Activated T-cell treated with anti-CD3 and anti-CD28 coated beads, Interleukin-2, amount 50 U/mL, for 72 hours (primary cell): Measurements from ENCODE around the gene NRG3. TPM values are rescaled to one million over a fixed set of nuclear protein-coding genes. Genes with fewer than 3 reads are reported as not detected.

ENCODE experiments used
- ATAC-seq, 2 donors: fragments of 150-1000 bp; cut with Tn5 transposase; replicated peaks in 1 of 2; 2 replicates each; pipeline ENCODE4 v1.10.0; 2021; ENCODE audit warnings: moderate library complexity in 2 of 2, mild to moderate bottlenecking in 1 of 2
- DNase-seq, 2 donors: peaks; one replicate each; pipeline ENCODE4 v3.0.0; 2021 to 2022; ENCODE audit warnings: mixed read lengths in 1 of 2
- H3K27ac Mint-ChIP-seq: one replicate; pipeline ENCODE4 v1.8.0; 2022; ENCODE audit warnings: mild to moderate bottlenecking, moderate library complexity, mixed read lengths
- H3K27me3 Mint-ChIP-seq: one replicate; pipeline ENCODE4 v1.8.0; 2022; ENCODE audit warnings: low read depth, mixed read lengths
- H3K36me3 Mint-ChIP-seq, 2 donors: one replicate each; pipeline ENCODE4 v1.8.0; 2022; ENCODE audit warnings: mixed read lengths in 2 of 2, mild to moderate bottlenecking in 1 of 2; ENCODE audit not compliant: insufficient read depth in 2 of 2
- H3K4me1 Mint-ChIP-seq: one replicate; pipeline ENCODE4 v1.8.0; 2022; ENCODE audit warnings: low read depth, mixed read lengths
- H3K4me3 Mint-ChIP-seq, 2 donors: one replicate each; pipeline ENCODE4 v1.8.0; 2022; ENCODE audit warnings: mild to moderate bottlenecking in 2 of 2, mixed read lengths in 2 of 2, moderate library complexity in 2 of 2
- H3K9me3 Mint-ChIP-seq, 2 donors: one replicate each; pipeline ENCODE4 v1.8.0; 2022; ENCODE audit warnings: mixed read lengths in 2 of 2
- total RNA-seq, 2 donors: library from RNA; stranded (reverse); gene quantifications; one replicate each; pipeline ENCODE4 v1.2.3, GENCODE V29; 2022

NRG3 gene
- total RNA-seq, 2 donors from 2014 or later: not detected

- H3K27me3 Mint-ChIP-seq: no peaks in the 10 kb centered on the region
- no peak overlapping the region for H3K27ac Mint-ChIP-seq
- no peaks in the 10 kb centered on the region for H3K4me1 Mint-ChIP-seq
- ATAC-seq (no peak), DNase-seq (no peak)
- H3K36me3 Mint-ChIP-seq: no peaks in the 10 kb centered on the region
- no peak overlapping the region for H3K4me3 Mint-ChIP-seq
- peaks cover 0 to 2% of the 10 kb centered on the region in 2 donors for H3K9me3 Mint-ChIP-seq
Observed at GRCh38 chr10:81898518-81898917, 23.5 kb downstream of the NRG3 start.

GRCh38 chr10:81900989-81901388, 26.0 kb downstream of the NRG3 start:
- Mint-ChIP-seq H3K4me3 (no peak overlapping the region), H3K36me3 (no peaks in the 10 kb centered on the region), H3K4me1 (no peaks in the 10 kb centered on the region), H3K9me3 (peaks cover 0 to 3% of the 10 kb centered on the region in 2 donors), H3K27ac (no peak overlapping the region), H3K27me3 (no peaks in the 10 kb centered on the region)
- ATAC-seq (no peak), DNase-seq (no peak)

- DNase-seq (no peak), ATAC-seq (no peak)
- Mint-ChIP-seq H3K27ac (no peak overlapping the region), H3K36me3 (no peaks in the 10 kb centered on the region), H3K27me3 (no peaks in the 10 kb centered on the region), H3K4me3 (no peak overlapping the region), H3K4me1 (no peaks in the 10 kb centered on the region), H3K9me3 (peaks cover 3 to 6% of the 10 kb centered on the region in 2 donors)
Observed at GRCh38 chr10:81903472-81903871, 28.5 kb downstream of the NRG3 start.

- H3K4me3 Mint-ChIP-seq: no peak overlapping the region
Observed at GRCh38 chr10:81905161-81905560, 30.2 kb downstream of the NRG3 start.

GRCh38 chr10:81909453-81909852, 34.5 kb downstream of the NRG3 start:
- no peak for DNase-seq
- Mint-ChIP-seq H3K36me3 (no peaks in the 10 kb centered on the region), H3K27ac (no peak overlapping the region), H3K4me3 (no peak overlapping the region), H3K27me3 (no peaks in the 10 kb centered on the region), H3K4me1 (no peaks in the 10 kb centered on the region), H3K9me3 (peaks cover 4 to 10% of the 10 kb centered on the region in 2 donors)
- no peak for ATAC-seq

More at GRCh38 chr10:81905161-81905560, 30.2 kb downstream of the NRG3 start:
- no peak for DNase-seq
- ATAC-seq: no peak
- Mint-ChIP-seq H3K27me3 (no peaks in the 10 kb centered on the region), H3K9me3 (peaks cover 3 to 6% of the 10 kb centered on the region in 2 donors), H3K36me3 (no peaks in the 10 kb centered on the region), H3K4me1 (no peaks in the 10 kb centered on the region), H3K27ac (no peak overlapping the region)

- DNase-seq (no peak), ATAC-seq (no peak)
- Mint-ChIP-seq H3K27ac (no peak overlapping the region), H3K27me3 (no peaks in the 10 kb centered on the region), H3K36me3 (no peaks in the 10 kb centered on the region), H3K4me1 (no peaks in the 10 kb centered on the region), H3K4me3 (no peak overlapping the region), H3K9me3 (peaks cover 5 to 8% of the 10 kb centered on the region in 2 donors)
Observed at GRCh38 chr10:81911328-81911727, 36.3 kb downstream of the NRG3 start.

DNA sequence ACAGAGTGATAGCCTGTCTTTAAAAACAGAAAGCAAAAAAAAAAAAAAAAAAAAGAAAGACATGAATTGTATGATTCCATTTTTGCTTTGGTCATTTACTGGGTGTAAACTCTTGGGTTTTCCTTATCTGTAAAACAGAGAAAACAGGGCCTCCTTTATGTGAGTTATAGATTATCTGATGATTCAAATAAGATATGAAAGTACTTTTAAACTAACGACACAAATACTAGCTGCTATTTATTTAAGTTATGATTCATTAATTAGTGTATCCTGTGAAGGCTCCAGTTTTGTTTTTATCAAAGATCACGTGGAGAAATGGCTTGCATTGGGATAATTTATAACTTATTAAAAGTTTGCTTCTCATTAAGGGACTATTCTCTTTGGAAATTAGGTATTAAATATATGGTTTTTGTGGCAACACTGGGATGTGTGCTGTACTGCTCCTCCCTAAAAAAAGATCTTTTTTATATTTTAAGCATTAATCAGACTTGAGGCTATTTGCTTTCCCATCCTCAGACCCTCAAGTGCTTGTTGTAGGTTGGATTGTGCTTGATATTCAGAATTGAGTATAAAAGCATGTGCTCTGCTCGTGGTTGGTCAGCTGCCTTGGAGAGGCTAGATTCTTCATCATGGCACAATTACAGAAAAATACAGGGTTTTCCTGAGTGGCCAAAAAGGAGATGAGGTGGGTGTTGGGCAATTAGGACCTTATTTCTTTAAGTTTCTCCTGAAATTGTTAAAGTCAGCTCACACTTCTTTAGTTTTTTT, 39.9 kb downstream of the NRG3 start:
- ATAC-seq (no peak), DNase-seq (no peak)
- peaks cover 4 to 5% of the 10 kb centered on the region in 2 donors for H3K9me3 Mint-ChIP-seq
- no peaks in the 10 kb centered on the region for H3K4me1 Mint-ChIP-seq
- H3K36me3 Mint-ChIP-seq: no peaks in the 10 kb centered on the region
- no peaks in the 10 kb centered on the region for H3K27me3 Mint-ChIP-seq
- no peak overlapping the region for H3K27ac Mint-ChIP-seq
- H3K4me3 Mint-ChIP-seq: no peak overlapping the region

- peaks cover 4 to 5% of the 10 kb centered on the region in 2 donors for H3K9me3 Mint-ChIP-seq
- no peaks in the 10 kb centered on the region for H3K4me1 Mint-ChIP-seq
- H3K27me3 Mint-ChIP-seq: no peaks in the 10 kb centered on the region
- H3K27ac Mint-ChIP-seq: no peak overlapping the region
- DNase-seq (no peak), ATAC-seq (no peak)
- H3K36me3 Mint-ChIP-seq: no peaks in the 10 kb centered on the region
- no peak overlapping the region for H3K4me3 Mint-ChIP-seq
Observed at GRCh38 chr10:81915504-81915897, 40.5 kb downstream of the NRG3 start.

DNA sequence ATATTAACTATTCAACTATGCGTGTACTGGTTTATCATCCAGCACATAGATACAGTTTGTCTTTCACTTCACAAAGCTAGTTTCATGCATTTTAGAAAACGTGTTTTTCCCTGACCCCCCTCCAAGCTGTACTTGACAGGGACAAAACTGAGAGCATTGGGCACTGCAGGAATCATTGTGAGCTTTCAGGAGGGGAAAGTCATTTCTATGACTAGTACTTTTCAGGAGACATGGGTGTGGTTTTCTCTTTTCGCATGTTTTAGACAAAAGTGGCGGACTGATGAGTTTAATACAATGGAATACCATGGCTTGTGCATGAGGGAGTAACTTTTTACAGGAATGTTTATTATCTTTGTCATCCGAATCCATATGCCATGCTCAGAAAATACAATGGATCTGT, 42.7 kb downstream of the NRG3 start:
- peaks cover under 1 to 2% of the 10 kb centered on the region in 2 donors for H3K9me3 Mint-ChIP-seq
- no peaks in the 10 kb centered on the region for H3K27me3 Mint-ChIP-seq
- no peak overlapping the region for H3K4me3 Mint-ChIP-seq
- no peak overlapping the region for H3K27ac Mint-ChIP-seq
- ATAC-seq: no peak
- no peaks in the 10 kb centered on the region for H3K36me3 Mint-ChIP-seq
- no peaks in the 10 kb centered on the region for H3K4me1 Mint-ChIP-seq
- no peak for DNase-seq

GRCh38 chr10:81918766-81919165, 43.8 kb downstream of the NRG3 start:
- DNase-seq (no peak), ATAC-seq (no peak)
- H3K4me1 Mint-ChIP-seq: no peaks in the 10 kb centered on the region
- no peaks in the 10 kb centered on the region for H3K27me3 Mint-ChIP-seq
- no peak overlapping the region for H3K27ac Mint-ChIP-seq
- no peaks in the 10 kb centered on the region for H3K36me3 Mint-ChIP-seq
- H3K9me3 Mint-ChIP-seq: peaks cover 2 to 3% of the 10 kb centered on the region in 2 donors
- no peak overlapping the region for H3K4me3 Mint-ChIP-seq

DNA sequence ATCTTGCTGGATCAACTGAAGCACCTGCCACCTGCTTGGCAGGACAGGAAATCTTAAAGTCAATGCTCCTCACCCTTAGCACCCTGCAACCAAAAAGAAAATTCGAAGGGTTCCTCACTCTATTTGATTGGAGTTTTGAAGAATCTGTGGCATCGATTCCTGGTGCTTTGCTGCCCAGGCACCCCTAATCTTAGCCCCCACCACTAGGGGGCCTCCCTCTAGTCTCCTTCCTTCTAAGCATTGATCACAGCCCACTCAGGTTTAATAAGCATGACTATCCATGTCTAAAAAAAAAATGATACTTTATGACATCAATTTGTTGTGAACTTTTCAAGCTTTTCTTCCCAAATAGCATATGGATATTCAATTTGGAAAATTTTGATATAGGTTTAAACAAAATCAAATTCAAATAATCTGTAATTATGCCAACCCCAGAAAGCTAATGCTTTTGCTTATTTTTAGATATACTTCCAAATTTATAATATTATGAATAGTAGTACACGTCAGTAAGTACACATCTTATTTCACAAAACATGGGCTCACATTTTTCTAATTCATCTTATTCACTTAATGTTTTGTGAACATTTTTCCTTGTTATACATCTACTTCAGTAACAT, 45.3 kb downstream of the NRG3 start:
- H3K4me1 Mint-ChIP-seq: no peaks in the 10 kb centered on the region
- no peak overlapping the region for H3K4me3 Mint-ChIP-seq
- H3K27ac Mint-ChIP-seq: no peak overlapping the region
- H3K27me3 Mint-ChIP-seq: no peaks in the 10 kb centered on the region
- DNase-seq (peak; percentile 2 to 15), ATAC-seq (no peak)
- H3K36me3 Mint-ChIP-seq: no peaks in the 10 kb centered on the region
- H3K9me3 Mint-ChIP-seq: peaks cover 2 to 4% of the 10 kb centered on the region in 2 donors

DNA sequence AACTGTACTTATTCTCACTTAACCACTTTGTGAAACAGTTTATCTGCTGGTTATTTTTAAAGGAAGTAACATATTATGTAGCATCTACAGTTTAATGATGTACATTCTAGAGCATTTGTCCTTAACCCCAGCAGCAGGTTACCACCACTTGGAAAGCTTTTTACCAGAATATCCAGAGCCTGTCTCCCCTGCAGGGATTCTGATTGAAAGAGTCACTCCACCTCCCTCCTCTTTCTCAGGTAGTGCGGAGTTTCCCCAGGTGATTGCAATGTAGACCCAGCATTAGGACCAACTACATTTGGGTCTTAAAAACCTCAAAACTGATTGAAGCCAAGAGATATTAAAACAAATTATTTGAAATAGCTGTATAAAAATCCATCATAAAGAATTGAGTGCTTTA, 53.1 kb downstream of the NRG3 start:
- no peaks in the 10 kb centered on the region for H3K4me1 Mint-ChIP-seq
- no peak overlapping the region for H3K4me3 Mint-ChIP-seq
- H3K27ac Mint-ChIP-seq: no peak overlapping the region

GRCh38 chr10:81943583-81943982, 68.6 kb downstream of the NRG3 start:
- H3K4me1 Mint-ChIP-seq: no peaks in the 10 kb centered on the region
- ATAC-seq: no peak

More for the DNA sequence above, 53.1 kb downstream of the NRG3 start:
- ATAC-seq: no peak
- peaks cover 0 to 2% of the 10 kb centered on the region in 2 donors for H3K36me3 Mint-ChIP-seq
- no peaks in the 10 kb centered on the region for H3K27me3 Mint-ChIP-seq
- H3K9me3 Mint-ChIP-seq: peaks cover 2 to 4% of the 10 kb centered on the region in 2 donors
- no peak for DNase-seq

More at GRCh38 chr10:81943583-81943982, 68.6 kb downstream of the NRG3 start:
- Mint-ChIP-seq H3K36me3 (no peaks in the 10 kb centered on the region), H3K27me3 (no peaks in the 10 kb centered on the region), H3K27ac (no peak overlapping the region), H3K4me3 (no peak overlapping the region), H3K9me3 (peaks cover 2 to 5% of the 10 kb centered on the region in 2 donors)
- DNase-seq: no peak
